Omental fat pad (tissue), 4 donors: Measurements from ENCODE around the gene BORCS8. TPM values are rescaled to one million over a fixed set of nuclear protein-coding genes. Genes with fewer than 3 reads are reported as not detected.
"Not testable (repeated sequence)": the region's sequence is repeated elsewhere in the genome, so short reads cannot be mapped to it uniquely, and the experiment has no call there.

Source experiments
- ATAC-seq: fragments of 150-250 bp; one replicate; pipeline ENCODE4 v1.9.1; 2016; ENCODE audit warnings: mild to moderate bottlenecking, moderate library complexity; ENCODE audit not compliant: low FRiP score
- DNase-seq: peaks from one replicate; pipeline ENCODE4 v3.0.0-alpha.2; 2019; ENCODE audit warnings: low spot score
- CTCF ChIP-seq, 3 donors: fragments of 450-650 bp; IDR thresholded peaks; one replicate each; pipeline ENCODE4 v1.5.1; 2016 to 2017; ENCODE audit warnings: antibody characterized with exemption in 3 of 3, mild to moderate bottlenecking in 3 of 3, moderate library complexity in 2 of 3
- total RNA-seq, 4 donors: library from RNA; depleted of rRNA; stranded (reverse); fragments of >200 nt; gene quantifications; one replicate each; pipeline ENCODE4 v1.1.0, GENCODE V29; 2016

BORCS8 gene
- total RNA-seq, 4 donors from 2014 or later: 16.8 to 29.8 (median 19.9) TPM

GRCh38 chr19:19181488-19181998, 10.4 kb downstream of the BORCS8 start:
- no peak for TF ChIP-seq CTCF (IDR thresholded peaks at IDR 0.05)
- ATAC-seq (no peak), DNase-seq (no peak)

DNA sequence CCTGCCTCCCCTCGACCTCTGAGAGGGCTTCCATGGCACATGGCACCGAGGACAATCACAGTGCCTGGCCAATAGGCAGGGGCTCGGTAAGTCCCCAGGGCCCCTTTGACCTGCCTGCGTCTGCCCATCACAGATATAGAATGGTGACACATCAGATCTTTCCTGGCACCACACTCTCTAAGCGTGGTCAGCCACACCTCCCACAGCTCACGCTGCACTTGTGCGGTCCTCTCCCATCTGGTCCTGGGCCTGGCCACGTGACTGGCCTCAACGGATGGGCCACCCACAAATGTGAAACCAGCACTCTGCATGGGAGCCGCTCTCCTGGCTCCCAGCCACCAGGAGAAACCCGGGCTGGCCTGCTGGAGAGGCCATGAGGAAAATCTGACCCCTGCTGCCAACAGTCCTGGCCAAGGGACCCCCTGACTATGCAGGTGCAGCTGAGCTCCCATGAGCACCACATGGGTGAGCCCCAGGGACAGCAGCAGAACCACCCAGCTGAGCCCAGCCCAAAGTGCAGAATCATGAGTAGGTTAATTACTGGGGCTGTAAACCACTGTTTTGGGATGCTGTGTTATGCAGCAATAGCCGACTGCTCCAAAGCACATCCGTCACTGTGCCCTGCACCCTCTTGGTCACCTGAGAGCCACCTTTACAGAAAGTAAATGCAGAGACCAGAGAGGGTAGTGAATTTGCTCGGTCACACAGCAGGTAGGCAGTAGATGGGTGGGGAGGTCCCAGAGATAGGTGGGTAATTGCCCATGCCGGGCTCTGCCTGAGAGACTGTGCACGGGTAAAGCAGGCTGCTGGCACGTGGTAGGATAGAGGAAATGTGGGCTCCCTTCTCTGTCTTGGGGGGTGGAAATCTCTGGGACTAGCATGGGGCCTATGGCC, 12.2 kb downstream of the BORCS8 start:
- TF ChIP-seq CTCF (IDR thresholded peaks at IDR 0.05): no peak
- no peak for ATAC-seq
- DNase-seq: no peak

- ATAC-seq (no peak), DNase-seq (no peak)
- no peak for TF ChIP-seq CTCF (IDR thresholded peaks at IDR 0.05)
Observed at GRCh38 chr19:19176950-19177349, 15.0 kb downstream of the BORCS8 start.

- not testable (repeated sequence) for ATAC-seq, DNase-seq
Observed at GRCh38 chr19:19173243-19173642, 18.7 kb downstream of the BORCS8 start.

DNA sequence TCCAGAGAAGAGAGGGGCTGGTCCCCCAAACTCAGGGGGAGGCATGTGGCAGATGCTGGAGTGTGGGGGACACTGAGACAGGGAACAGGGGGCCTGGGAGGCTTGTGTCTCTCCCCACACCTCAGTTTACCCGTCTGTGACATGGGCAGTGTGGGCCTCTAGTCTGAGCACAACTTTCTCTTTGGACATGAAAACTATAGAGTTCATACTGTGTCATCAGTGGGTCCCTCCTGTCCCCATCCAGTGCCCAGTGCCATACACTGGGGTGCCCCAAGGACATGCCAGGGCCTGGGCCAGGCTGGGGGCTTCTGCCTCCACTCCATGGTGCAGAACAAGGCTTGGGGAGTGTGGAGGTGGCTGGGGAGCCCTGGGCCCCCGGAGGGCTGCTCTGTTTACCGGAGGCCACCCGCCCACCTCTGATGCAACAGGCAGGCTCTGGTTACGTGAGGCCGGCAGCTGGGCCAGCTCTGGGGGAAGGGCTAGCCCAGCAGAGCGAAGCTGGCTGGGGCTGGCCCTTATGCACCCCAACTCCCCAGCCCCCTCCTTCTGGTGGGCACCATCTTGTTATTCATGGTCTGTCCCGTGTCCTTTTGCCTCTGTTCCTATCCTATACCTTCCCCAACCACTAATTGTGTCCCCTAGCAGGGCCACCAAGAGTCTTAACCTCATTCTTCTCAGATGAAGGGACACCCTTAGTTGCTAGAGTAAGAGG, 20.0 kb downstream of the BORCS8 start:
- no peak for TF ChIP-seq CTCF (IDR thresholded peaks at IDR 0.05)

DNA sequence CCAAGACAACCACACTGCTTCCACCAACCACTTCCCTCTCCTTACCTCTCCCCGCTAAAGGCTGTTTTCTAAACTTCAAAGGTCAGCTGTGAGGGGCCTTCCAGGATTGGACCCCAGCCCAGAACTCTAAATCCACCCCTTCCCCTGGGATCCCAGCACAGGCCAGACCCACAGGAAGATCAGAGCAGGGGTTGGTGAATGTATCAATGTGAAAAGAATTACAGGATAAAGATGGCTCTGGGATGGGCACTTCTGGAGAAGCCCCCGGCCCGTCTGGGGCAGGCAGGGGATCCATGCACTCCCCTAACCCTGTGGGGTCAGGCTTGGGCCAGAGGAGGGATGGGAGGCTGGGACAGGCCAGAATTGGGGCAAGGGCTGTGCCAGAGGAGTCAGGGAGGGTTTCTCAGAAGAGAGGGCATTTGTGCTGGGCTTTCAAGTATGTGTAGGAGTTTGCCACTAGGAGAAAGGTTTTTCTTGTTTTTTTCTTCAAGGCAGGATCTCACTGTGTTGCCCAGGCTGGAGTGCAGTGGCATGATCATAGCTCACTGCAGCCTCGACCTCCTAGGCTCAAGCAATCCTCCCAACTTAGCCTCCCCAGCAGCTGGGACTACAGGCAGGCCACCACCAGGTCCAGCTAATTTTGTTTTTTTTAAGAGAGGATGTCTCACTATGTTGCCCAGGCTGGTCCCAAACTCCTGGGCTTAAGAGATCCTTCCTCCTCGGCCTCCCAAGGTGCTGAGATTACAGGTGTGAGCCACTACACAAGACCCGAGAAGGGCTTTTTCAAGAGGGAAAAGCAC, 20.9 kb downstream of the BORCS8 start:
- DNase-seq (no peak), ATAC-seq (no peak)
- no peak for TF ChIP-seq CTCF (IDR thresholded peaks at IDR 0.05)

More for the DNA sequence above, 20.0 kb downstream of the BORCS8 start:
- ATAC-seq (no peak), DNase-seq (no peak)
